NB4 (cell line): ENCODE results near the gene VIPR2.

Source experiments
- DNase-seq: peaks from one replicate; pipeline ENCODE4 v3.0.0; 2010; ENCODE audit warnings: low read depth
- H3K4me3 ChIP-seq: one replicate; pipeline ENCODE4 v1.5.1; 2011; ENCODE audit warnings: mild to moderate bottlenecking, low read depth, low read length, moderate library complexity
- MYC ChIP-seq: IDR thresholded peaks from 2 replicates; pipeline ENCODE4 v1.6.1; 2011; ENCODE audit warnings: low read depth, low read length
- POLR2A ChIP-seq: IDR thresholded peaks from 2 replicates; pipeline ENCODE4 v1.6.1; 2011; ENCODE audit warnings: mild to moderate bottlenecking; ENCODE audit not compliant: insufficient read length; ENCODE audit errors: extremely low read depth
- TF ChIP-seq, protein P1 (sequence below): IDR thresholded peaks from 2 replicates; pipeline ENCODE4 v1.6.1; 2011; ENCODE audit warnings: low read depth, low read length
- TF ChIP-seq, protein P2 (sequence below): IDR thresholded peaks from one replicate; pipeline ENCODE4 v1.5.1; 2012; ENCODE audit warnings: low read depth, low read length

The VIPR2 gene

DNA sequence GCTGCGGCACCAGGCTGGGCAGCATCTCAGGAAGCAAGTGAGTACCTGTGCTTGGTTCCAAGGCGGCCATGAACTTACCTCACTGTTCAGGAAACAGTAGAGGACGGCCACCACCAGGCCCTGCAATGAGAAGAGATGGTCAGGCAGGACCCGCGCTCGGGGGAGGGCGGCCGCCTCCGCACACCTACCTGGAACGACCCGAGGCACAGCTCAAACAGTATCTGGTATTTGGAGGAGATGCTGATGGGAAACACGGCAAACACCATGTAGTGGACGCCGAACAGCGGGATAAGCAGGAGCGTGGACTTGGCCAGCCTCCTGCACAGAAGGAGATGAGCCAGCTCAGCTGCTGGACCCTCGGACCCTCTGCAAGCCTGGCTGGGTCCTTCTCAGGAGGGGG, 112.9 kb downstream of the VIPR2 start:
- H3K4me3 ChIP-seq: no peak overlapping the region
- DNase-seq: no peak
- TF ChIP-seq MYC: no peak
- TF ChIP-seq, protein P1, sequence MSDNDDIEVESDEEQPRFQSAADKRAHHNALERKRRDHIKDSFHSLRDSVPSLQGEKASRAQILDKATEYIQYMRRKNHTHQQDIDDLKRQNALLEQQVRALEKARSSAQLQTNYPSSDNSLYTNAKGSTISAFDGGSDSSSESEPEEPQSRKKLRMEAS: no peak
- TF ChIP-seq POLR2A: no peak
- TF ChIP-seq, protein P2, sequence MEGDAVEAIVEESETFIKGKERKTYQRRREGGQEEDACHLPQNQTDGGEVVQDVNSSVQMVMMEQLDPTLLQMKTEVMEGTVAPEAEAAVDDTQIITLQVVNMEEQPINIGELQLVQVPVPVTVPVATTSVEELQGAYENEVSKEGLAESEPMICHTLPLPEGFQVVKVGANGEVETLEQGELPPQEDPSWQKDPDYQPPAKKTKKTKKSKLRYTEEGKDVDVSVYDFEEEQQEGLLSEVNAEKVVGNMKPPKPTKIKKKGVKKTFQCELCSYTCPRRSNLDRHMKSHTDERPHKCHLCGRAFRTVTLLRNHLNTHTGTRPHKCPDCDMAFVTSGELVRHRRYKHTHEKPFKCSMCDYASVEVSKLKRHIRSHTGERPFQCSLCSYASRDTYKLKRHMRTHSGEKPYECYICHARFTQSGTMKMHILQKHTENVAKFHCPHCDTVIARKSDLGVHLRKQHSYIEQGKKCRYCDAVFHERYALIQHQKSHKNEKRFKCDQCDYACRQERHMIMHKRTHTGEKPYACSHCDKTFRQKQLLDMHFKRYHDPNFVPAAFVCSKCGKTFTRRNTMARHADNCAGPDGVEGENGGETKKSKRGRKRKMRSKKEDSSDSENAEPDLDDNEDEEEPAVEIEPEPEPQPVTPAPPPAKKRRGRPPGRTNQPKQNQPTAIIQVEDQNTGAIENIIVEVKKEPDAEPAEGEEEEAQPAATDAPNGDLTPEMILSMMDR: no peak

DNA sequence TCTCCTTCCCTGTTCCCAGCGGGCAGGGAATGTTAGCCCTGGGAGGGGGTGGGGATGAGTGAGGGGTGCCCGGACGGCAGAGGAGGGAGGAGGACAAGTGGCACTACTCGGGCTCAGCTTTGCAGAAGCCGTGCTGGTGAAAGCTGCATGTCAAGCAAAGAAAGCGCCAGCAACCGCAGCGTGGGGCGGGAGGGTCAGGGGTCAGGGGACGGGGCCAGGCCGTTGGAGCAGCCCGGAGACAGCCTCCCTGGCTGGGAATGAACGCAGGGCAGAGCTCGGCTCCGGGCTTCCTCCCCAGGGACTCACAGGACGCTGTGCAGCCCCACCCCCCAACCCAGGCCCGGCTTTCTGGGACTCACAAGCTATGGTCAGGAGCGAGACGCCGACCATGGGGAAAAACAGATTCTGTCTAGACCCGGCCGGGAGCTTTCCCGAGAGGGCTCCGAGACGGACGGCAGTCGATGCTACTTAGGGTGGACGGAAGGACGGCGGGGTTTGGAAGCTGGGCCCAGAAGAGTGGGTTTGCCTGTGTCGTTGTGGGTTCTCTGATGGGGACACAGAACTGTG, 113.4 kb downstream of the VIPR2 start:
- peak; percentile 20 for DNase-seq
- peak overlapping the region; percentile 32 for H3K4me3 ChIP-seq
- TF ChIP-seq, protein P1: no peak
- TF ChIP-seq MYC: no peak
- TF ChIP-seq POLR2A: no peak
- TF ChIP-seq, protein P2: no peak

DNA sequence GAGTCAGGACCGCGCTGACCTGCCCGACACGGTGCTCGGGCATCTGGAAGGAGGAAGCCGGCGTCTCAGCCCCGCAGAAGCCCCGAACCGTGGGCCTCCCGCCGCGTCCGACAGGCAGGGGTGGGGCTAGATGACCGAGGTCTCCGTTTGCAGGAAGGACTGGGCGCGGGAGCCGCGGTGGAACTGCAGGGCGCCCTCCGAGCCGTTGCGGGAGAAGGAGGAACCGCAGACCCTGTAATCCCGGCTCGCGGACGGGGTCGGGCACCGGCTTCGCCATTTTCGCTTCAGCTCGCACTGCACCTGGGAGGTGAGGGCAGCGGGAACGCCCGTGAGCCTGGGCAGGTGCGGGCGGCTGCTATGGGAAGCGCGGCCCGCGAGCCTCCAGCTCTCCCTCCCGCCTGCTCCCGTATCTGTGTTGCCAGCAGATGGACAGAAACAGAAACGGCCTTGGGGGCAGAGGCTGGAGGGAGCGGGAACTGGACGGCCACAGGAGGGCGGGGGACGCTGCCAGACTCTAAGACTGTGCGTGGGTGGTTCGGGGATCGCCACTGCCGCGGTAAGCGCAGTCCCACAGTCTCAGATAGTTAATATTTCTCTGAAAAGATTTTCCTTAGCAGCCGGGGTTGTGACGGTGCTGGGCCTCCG, 114.1 kb downstream of the VIPR2 start:
- TF ChIP-seq POLR2A: no peak
- TF ChIP-seq, protein P2: peak; percentile 28

DNA sequence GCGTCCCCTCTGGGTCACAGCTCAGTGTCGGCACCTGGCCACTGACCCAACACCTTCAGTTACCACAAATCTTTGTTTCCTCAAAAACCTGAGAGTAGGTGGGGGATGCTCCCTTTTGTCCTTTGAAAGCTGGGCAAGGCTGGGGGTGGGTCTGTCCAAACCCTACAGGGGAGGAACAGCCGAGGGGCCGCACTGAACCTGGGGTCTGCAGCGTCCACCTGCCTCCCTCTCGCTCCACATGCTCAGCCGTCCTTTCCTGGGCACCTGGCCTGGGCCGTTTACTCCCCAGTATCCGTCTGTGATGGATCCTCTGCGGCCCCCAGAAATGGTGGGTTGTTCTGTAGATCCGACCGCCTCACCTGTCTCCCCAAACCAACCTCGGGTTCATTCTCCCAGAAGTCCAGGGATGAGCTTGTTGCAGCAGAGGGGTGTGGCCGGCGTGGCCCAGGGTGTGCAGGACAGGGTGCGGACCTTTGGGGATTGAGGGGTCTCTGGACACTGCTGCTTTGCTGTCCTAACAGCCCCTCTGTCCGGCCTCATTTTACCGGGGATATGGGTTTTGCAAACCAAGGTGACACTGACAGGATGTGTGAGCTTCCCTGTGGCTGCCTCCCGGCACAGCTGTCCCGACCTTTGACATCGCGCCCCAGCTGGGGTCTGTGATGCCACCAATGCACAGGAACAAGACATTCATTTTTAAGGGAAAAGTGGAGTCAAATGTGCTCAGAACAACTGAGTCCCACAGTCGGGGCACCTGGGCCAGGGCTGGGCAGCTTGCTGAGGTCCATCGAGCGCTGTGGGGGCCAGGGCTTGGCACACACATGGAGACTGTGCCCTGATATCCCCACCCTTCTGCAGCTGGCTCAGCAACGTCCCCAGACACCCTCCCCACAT, 115.9 kb downstream of the VIPR2 start:
- no peak overlapping the region for H3K4me3 ChIP-seq
- TF ChIP-seq, protein P2: no peak
- TF ChIP-seq MYC: no peak
- TF ChIP-seq POLR2A: no peak
- TF ChIP-seq, protein P1: no peak
- DNase-seq: no peak

More for the DNA sequence above, 114.1 kb downstream of the VIPR2 start:
- H3K4me3 ChIP-seq: peak overlapping the region; percentile 32
- DNase-seq: peak; percentile 77

DNA sequence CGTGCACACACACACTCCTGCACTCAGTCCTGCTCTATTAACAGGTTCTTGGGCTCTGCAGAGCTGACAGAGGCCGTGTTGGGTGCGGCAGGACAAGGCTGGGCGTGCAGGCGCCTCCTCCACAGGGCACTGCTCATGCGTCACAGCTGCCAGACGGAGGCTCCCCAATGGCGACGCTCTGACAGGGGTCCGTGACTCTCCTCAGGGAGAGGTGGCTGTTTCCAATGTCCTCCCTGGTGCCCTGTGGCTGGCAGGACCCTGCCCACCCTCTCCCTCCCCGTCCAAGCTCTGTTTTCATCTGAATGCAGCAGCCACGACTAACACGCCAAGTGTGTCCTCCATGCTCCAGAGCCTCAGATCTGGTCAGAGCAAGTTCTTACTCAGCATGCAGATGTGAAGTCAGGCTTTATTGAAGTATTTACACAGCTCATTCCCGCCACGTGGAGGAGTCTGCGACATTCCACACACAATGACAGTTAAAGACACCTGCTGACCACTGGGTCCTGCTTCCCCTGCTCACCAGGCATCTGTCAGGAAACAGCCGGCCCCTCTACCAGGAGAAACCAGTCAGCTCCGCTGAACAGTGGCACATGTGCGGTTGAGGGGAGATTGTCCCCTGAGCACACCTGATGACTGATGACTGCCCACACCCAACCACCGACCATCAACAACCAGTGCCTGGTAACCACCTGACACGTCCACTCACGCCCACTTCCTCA, 116.7 kb downstream of the VIPR2 start:
- TF ChIP-seq MYC (no peak), POLR2A (no peak)
- TF ChIP-seq, protein P1: no peak
- TF ChIP-seq, protein P2: no peak
- no peak overlapping the region for H3K4me3 ChIP-seq
- peak; percentile 65 for DNase-seq
